Measurements from ENCODE around the gene APEX2. TPM values are rescaled to one million over a fixed set of nuclear protein-coding genes. Genes with fewer than 3 reads are reported as not detected.

APEX2 gene
- total RNA-seq, 6 experiments from 2014 or later: 14.3 to 17.2 (median 15.9) TPM

GRCh38 chrX:55006827-55007621 lies 6.9 kb downstream of the APEX2 start:
- TF ChIP-seq CTCF (IDR thresholded peaks at IDR 0.05): no peak
- peaks cover 9% of the 10 kb centered on the region for H3K36me3 Mint-ChIP-seq (ENCODE audit: low read depth)
- DNase-seq: no peak
- no peaks in the 10 kb centered on the region for H3K9me3 Mint-ChIP-seq
- H3K27ac Mint-ChIP-seq: peak overlapping the region; percentile 83
- peaks cover 2% of the 10 kb centered on the region; the same call in 1 of the 2 replicates for H3K27me3 Mint-ChIP-seq (ENCODE audit: insufficient read depth)
- H3K4me3 Mint-ChIP-seq: peak overlapping the region; percentile 51
- peaks cover 35% of the 10 kb centered on the region for H3K4me1 Mint-ChIP-seq (ENCODE audit: low read depth)

GRCh38 chrX:55007656-55008055 lies 7.5 kb downstream of the APEX2 start:
- Mint-ChIP-seq H3K9me3 (no peaks in the 10 kb centered on the region), H3K27me3 (ENCODE audit: insufficient read depth) (peaks cover 2% of the 10 kb centered on the region; the same call in 1 of the 2 replicates), H3K36me3 (ENCODE audit: low read depth) (peaks cover 9% of the 10 kb centered on the region), H3K4me1 (ENCODE audit: low read depth) (peaks cover 35% of the 10 kb centered on the region), H3K4me3 (peak overlapping the region; percentile 51), H3K27ac (peak overlapping the region; percentile 83)
- TF ChIP-seq CTCF (IDR thresholded peaks at IDR 0.05): no peak
- DNase-seq: peak; percentile 43

- Mint-ChIP-seq H3K4me3 (peak overlapping the region; percentile 39; the same call in 1 of the 2 replicates), H3K27me3 (ENCODE audit: insufficient read depth) (peaks cover 2% of the 10 kb centered on the region; the same call in 1 of the 2 replicates), H3K36me3 (ENCODE audit: low read depth) (peaks cover 9% of the 10 kb centered on the region), H3K27ac (peak overlapping the region; percentile 83), H3K4me1 (ENCODE audit: low read depth) (peaks cover 35% of the 10 kb centered on the region), H3K9me3 (no peaks in the 10 kb centered on the region)
- peak; percentile 59 for DNase-seq
- no peak for TF ChIP-seq CTCF (IDR thresholded peaks at IDR 0.05)
Measured at GRCh38 chrX:55008571-55009358, 8.6 kb downstream of the APEX2 start.

- peaks cover 4% of the 10 kb centered on the region for H3K36me3 Mint-ChIP-seq (ENCODE audit: low read depth)
- H3K27ac Mint-ChIP-seq: no peak overlapping the region
- no peak overlapping the region for H3K4me3 Mint-ChIP-seq
- H3K27me3 Mint-ChIP-seq (ENCODE audit: insufficient read depth): peaks cover 2% of the 10 kb centered on the region; the same call in 1 of the 2 replicates
- H3K4me1 Mint-ChIP-seq (ENCODE audit: low read depth): peaks cover 35% of the 10 kb centered on the region
- peak; percentile 68 for TF ChIP-seq CTCF (IDR thresholded peaks at IDR 0.05)
- no peak for DNase-seq
- H3K9me3 Mint-ChIP-seq: no peaks in the 10 kb centered on the region
Measured at GRCh38 chrX:55011294-55011693, 11.1 kb downstream of the APEX2 start.

- DNase-seq: no peak
- Mint-ChIP-seq H3K4me1 (ENCODE audit: low read depth) (peaks cover 2% of the 10 kb centered on the region; the same call in 1 of the 2 replicates), H3K36me3 (ENCODE audit: low read depth) (no peaks in the 10 kb centered on the region), H3K4me3 (no peak overlapping the region), H3K9me3 (no peaks in the 10 kb centered on the region), H3K27me3 (ENCODE audit: insufficient read depth) (no peaks in the 10 kb centered on the region; the same call in 1 of the 2 replicates), H3K27ac (no peak overlapping the region)
- TF ChIP-seq CTCF (IDR thresholded peaks at IDR 0.05): no peak
Measured at GRCh38 chrX:55014897-55015299, 14.7 kb downstream of the APEX2 start.

Measured in HFFc6 (cell line).